NCI-H460 (cell line): ENCODE data around the gene SLC25A48. TPM values are rescaled to one million over a fixed set of nuclear protein-coding genes. Genes with fewer than 3 reads are reported as not detected.
"Not testable (repeated sequence)": the region's sequence is repeated elsewhere in the genome, so short reads cannot be mapped to it uniquely, and the experiment has no call there.

ENCODE experiments used
- DNase-seq: peaks from one replicate; pipeline ENCODE4 v3.0.0-alpha.2; 2016; ENCODE audit warnings: low read depth; ENCODE audit errors: extremely low read depth
- total RNA-seq: library from RNA; depleted of rRNA; stranded (reverse); fragments of >200 nt; shearing (Covaris generic); gene quantifications from 2 replicates; pipeline ENCODE4 v1.2.3, GENCODE V29; 2014

Gene SLC25A48
- total RNA-seq, 1 experiment from 2014 or later: not detected

GRCh38 chr5:135829179-135829578 lies 5.3 kb upstream of the SLC25A48 start:
- DNase-seq: no peak

GRCh38 chr5:135829681-135830383 lies 4.6 kb upstream of the SLC25A48 start:
- peak; percentile 68 for DNase-seq

GRCh38 chr5:135830384-135830700 lies 4.1 kb upstream of the SLC25A48 start:
- DNase-seq: no peak

- no peak for DNase-seq
Measured at GRCh38 chr5:135830876-135831275, 3.6 kb upstream of the SLC25A48 start.

- DNase-seq: no peak
Measured at GRCh38 chr5:135831439-135831838, 3.0 kb upstream of the SLC25A48 start.

- no peak for DNase-seq
Measured at GRCh38 chr5:135831851-135832555, 2.5 kb upstream of the SLC25A48 start.

DNA sequence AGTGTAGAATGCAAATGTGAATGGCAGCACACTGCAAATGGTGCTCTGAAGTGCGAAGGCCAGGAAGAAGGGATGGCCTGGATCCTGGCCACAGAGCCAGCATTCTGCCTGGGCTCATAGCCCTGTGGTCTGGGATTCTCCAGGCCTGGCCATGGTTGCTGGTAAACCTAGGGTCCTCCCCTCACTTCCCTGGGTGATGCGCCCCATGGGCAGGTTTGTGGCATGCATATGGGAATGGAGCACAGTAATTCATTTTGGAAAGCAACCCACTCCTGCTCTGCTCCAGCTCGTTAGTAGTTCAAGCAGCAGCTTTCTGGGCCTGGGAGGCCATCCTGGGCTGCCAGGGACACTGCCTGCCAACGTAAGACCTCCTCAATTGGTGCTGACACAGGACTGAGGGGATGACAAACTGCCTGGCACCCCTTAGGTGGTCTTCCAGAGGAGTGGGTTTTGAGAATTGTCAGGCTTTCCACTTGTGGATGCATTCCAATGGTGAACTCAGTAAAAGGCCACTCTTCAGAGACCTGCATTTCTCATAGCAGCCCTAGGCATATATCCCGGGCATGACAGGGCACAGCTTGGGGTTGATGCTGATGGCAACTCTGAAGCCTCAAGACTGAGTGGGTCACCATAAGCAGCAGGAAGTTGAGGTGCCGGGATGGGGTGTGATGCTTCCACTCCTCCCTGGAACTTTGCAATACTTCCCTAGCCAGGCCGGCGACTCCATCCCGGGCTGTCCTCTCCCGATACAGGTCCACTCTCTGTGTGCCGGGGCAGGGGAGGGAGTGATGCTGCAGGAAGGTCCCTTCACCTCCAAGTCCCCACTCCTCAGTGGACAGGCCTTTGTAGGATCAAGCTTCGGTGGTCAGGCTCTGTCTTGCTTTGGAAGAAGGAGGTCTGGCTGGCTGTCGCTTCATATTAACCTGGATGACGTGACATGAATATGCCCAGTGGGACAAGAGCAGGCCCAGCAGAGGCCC lies 1.2 kb upstream of the SLC25A48 start:
- no peak for DNase-seq

- peak; percentile 62 for DNase-seq
Measured at GRCh38 chr5:135833961-135834638, 363 bp upstream of the SLC25A48 start.

GRCh38 chr5:135835766-135836165 lies 1.3 kb downstream of the SLC25A48 start:
- no peak for DNase-seq

- not testable (repeated sequence) for DNase-seq
Measured at GRCh38 chr5:135838395-135838794, 3.9 kb downstream of the SLC25A48 start.

DNA sequence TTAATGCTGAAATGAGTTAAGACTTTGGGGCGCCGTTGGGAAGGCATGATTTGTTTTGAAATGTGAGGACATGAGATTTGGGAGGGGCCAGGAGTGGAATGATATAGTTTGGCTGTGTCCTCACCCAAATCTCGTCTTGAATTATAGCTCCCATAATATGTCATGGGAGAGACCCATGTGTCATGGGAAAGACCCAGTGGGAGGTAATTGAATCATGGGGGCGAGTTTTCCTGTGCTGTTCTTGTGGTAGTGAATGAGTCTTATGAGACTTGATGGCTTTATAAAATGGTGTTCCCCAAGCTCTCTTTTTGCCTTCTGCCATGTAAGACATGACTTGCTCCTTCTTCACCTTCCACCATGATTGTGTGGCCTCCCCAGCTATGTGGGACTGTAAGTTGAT lies 5.1 kb downstream of the SLC25A48 start:
- DNase-seq: no peak

DNA sequence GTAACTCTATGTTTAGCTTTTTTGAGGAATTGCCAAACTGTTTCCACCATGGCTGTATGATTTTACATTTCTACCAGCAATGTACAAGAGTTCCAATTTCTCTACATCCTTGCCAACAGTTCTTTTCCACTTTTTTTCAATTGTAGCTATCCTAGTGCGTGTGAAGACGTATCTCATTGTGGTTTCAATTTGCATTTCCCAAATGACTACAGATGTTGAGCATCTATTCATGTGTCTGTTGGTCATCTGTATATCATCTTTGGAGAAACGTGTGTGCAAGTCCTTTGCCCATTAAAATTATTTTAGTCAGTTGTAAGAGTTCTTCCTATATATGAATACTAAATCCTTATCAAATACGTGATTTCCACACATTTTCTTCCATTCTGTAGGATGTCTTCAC lies 6.5 kb downstream of the SLC25A48 start:
- DNase-seq: no peak

- DNase-seq: no peak
Measured at GRCh38 chr5:135842737-135843136, 8.3 kb downstream of the SLC25A48 start.

DNA sequence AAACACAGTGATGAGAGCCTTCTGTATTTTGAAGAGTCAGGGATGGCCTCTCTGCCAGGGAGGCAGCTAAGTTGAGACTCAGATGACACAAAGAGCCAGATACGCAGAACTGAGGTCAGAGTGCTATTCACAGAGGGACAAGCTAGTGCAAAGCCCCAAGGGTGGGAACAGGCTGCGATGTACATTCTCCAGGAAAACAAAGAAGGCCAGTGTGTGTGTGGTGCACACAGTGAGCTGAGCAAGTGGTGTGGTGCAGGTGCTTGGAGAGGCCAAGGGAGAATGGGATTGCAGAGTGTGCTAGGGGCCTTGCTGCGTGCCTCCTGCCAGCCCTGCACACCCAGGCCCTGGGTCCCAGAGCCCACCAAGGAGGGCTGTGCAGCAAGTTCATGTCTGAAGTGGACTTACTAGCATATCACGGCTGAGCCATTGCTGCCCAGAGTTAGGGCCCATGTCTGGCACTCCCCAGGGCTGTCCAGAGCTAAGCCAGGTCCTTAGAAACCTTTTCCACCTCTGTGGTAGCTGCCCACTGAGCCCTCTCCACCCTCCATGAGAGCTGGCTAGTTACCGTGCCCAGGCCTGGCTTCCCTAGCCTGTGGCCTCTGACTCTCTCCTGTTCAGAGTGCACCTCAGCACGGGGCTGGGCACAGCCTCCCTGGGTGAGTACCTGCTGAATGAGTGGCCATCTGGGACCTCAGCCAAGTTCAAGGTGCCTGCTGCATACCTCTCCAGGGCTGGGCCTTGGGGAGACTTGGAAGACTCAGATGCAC lies 9.3 kb downstream of the SLC25A48 start:
- no peak for DNase-seq

GRCh38 chr5:135846311-135846710 lies 11.8 kb downstream of the SLC25A48 start:
- no peak for DNase-seq

GRCh38 chr5:135847976-135848375 lies 13.5 kb downstream of the SLC25A48 start:
- DNase-seq: no peak

GRCh38 chr5:135850231-135850630 lies 15.8 kb downstream of the SLC25A48 start:
- DNase-seq: no peak

DNA sequence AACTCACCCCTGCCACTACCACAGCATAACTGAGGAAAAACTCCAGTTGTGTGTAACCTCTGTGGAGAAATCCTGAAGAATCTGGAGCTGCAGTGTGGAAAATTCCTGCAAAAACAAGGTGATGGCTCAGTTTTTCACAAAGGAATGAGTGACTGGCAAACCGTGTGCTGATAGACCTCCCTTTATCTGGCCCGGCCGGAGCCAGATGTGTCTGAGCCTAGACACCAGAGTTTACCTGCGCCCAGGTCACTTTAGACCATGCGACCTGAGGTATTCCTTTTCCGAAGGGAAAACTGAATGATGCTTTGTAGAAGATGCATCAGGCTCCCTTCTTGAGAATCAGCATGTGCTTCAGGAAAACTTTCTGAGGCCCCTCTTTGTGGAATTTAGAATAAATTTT lies 16.2 kb downstream of the SLC25A48 start:
- no peak for DNase-seq

DNA sequence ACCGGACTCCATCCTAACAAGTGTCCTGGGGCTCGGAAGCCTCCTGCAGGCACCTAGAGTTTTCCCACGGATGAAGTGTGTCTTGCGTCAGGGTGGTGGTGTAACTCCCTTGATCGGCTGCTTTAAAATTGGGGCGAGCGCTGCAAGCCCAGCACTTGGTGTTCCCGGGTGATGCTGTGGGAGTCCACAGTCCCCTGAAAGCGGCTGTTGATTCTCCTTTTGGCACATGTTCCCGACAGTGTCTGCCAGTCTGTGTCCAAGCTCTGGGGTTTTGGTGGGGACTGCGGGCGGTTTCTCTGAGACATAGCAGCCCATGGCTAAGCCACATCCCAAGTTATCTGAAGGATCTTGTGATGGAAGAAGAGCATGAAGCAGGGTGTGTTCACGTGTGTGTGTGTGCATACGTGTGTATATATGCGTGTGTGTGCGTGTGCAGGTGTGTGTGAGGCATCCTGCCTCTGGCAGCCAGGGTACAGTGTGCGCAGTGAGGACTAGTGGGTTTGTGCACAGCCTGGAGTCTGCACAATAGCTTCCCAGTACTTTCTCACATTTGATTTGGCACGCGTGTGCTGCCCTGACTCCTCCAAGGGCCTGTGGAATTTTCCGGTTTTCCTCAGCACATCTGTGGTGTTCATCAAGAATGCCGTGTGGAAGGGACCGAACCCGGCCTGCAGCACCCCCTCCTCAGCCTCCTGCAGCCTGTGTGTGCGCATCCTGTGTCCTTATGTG lies 16.9 kb downstream of the SLC25A48 start:
- DNase-seq: no peak
